MCF 10A (cell line): ENCODE data around the gene KIR3DL2. TPM values are rescaled to one million over a fixed set of nuclear protein-coding genes. Genes with fewer than 3 reads are reported as not detected.
"Not testable (repeated sequence)": the region's sequence is repeated elsewhere in the genome, so short reads cannot be mapped to it uniquely, and the experiment has no call there.

Experiments
- Bru-seq: library from RNA; stranded (reverse); fragments of 400-500 nt; gene quantifications from one replicate; lab custom pipeline; 2021; lab: Mats Ljungman, UMichigan
- BruChase-seq, 2 experiments: library from RNA; stranded (reverse); fragments of 400-500 nt; gene quantifications; one replicate each; lab custom pipeline; 2021; lab: Mats Ljungman, UMichigan
- BruUV-seq: library from RNA; stranded (reverse); fragments of 400-500 nt; replicated peaks from 2 replicates; lab custom pipeline; 2021; lab: Mats Ljungman, UMichigan
- CTCF ChIA-PET: fragments of 300-600 bp; sonication (Branson Sonifier 250); formaldehyde crosslinking; extraction: SDS; loops from one replicate; lab custom pipeline; 2021; ENCODE audit warnings: antibody characterized with exemption, inconsistent platforms; lab: Yijun Ruan, JAX
- POLR2A ChIA-PET: fragments of 300-600, 350-650 bp; sonication (Branson Sonifier 250); formaldehyde crosslinking; extraction: SDS; loops from one replicate; lab custom pipeline; 2020; ENCODE audit warnings: antibody characterized with exemption, inconsistent platforms; lab: Yijun Ruan, JAX
- DNase-seq: peaks from one replicate; pipeline ENCODE4 v3.0.0-alpha.2; 2018; ENCODE audit not compliant: unreplicated experiment
- H3K27ac Mint-ChIP-seq: one replicate; pipeline ENCODE4 v1.8.0; 2022; ENCODE audit warnings: mild to moderate bottlenecking, low read depth, mixed read lengths; ENCODE audit not compliant: unreplicated experiment
- H3K27me3 Mint-ChIP-seq: one replicate; pipeline ENCODE4 v1.8.0; 2022; ENCODE audit warnings: mixed read lengths; ENCODE audit not compliant: insufficient read depth, unreplicated experiment
- H3K36me3 Mint-ChIP-seq: one replicate; pipeline ENCODE4 v1.8.0; 2022; ENCODE audit warnings: mild to moderate bottlenecking, moderate library complexity, mixed read lengths; ENCODE audit not compliant: insufficient read depth, unreplicated experiment
- H3K4me1 Mint-ChIP-seq: one replicate; pipeline ENCODE4 v1.8.0; 2022; ENCODE audit warnings: mixed read lengths; ENCODE audit not compliant: insufficient read depth, unreplicated experiment
- H3K4me3 Mint-ChIP-seq: one replicate; pipeline ENCODE4 v1.8.0; 2022; ENCODE audit warnings: mild to moderate bottlenecking, moderate library complexity, mixed read lengths; ENCODE audit not compliant: unreplicated experiment
- H3K9me3 Mint-ChIP-seq: one replicate; pipeline ENCODE4 v1.8.0; 2022; ENCODE audit warnings: mixed read lengths; ENCODE audit not compliant: unreplicated experiment
- intact Hi-C: fragments of 100-400 bp; cut with micrococcal nuclease; formaldehyde crosslinking; loops from 2 replicates; pipeline ENCODE4 v1.14.1; 2022
- long read RNA-seq: library from polyadenylated mRNA; stranded (forward); transcript quantifications from one replicate; pipeline ENCODE4 v2.0.0, GENCODE V29; 2022
- total RNA-seq: library from RNA; stranded (reverse); gene quantifications from 2 replicates; pipeline ENCODE4 v1.2.3, GENCODE V29; 2022
- TF ChIP-seq, protein P1 (sequence below): fragments of 200-600 bp; IDR thresholded peaks from one replicate; pipeline ENCODE4 v1.8.0; 2022; ENCODE audit warnings: antibody characterized with exemption, mild to moderate bottlenecking; ENCODE audit not compliant: unreplicated experiment

The KIR3DL2 gene
- not detected in 2 replicates for total RNA-seq
- Bru-seq, nascent RNA = percentile 10 among the genes with signal in this experiment
- BruChase-seq, experiment 1, labeled RNA remaining after a 6-hour chase = not detected
- BruChase-seq, experiment 2, labeled RNA remaining after a 2-hour chase = not detected
- long read RNA-seq = 0 reads

DNA sequence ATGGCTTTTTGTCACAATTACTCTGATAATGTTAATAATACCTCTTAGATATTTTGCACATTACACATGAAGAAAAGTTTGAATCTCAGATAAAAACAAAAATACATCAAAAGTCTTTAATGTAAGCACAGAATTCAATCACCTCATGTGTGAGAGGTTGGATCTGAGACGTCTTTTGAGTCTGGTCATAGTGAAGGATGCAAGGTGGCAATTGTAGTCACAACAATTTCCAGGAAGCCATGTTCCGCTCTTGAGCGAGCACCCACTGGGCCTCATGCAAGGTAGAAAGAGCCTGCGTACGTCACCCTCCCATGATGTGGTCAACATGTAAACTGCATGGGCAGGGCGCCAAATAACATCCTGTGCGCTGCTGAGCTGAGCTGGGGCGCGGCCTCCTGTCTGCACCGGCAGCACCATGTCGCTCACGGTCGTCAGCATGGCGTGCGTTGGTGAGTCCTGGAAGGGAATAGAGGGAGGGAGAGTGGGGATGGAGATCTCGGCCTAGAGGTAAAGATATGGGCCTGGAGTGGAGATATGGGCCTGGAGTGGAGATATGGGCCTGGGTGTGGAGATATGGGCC is at the start of gene KIR3DL2:
Gene KIR3DL2 (plus strand): TSS at position 383 of the 580 bp plus-strand sequence. CDS start 33 bp downstream, at position 416.
- H3K4me1 Mint-ChIP-seq, H3K27ac Mint-ChIP-seq, BruUV-seq, H3K36me3 Mint-ChIP-seq, intact Hi-C loops, H3K27me3 Mint-ChIP-seq, H3K4me3 Mint-ChIP-seq, POLR2A ChIA-PET, DNase-seq, CTCF ChIA-PET: not testable (repeated sequence)
- peaks cover 54% of the 10 kb centered on the region for H3K9me3 Mint-ChIP-seq

DNA sequence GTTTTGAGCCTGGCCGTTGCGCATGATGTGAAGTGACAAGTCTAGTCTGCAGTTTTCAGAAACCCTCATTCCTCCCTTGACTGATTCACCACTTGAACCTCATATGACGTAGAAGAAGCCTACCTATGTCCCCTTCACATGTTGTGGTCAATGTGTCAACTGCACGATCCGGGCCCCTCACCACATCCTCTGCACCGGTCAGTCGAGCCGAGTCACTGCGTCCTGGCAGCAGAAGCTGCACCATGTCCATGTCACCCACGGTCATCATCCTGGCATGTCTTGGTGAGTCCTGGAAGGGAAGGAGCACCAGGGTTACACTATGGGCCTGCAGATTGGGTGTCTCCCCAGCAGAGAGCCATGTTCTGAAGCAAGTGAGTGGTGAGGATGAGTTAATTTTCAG is 46.8 kb upstream of the KIR3DL2 start, which contains the start of gene KIR2DL4:
Gene KIR2DL4 (plus strand): TSS at position 201 of the 400 bp plus-strand sequence. CDS start 42 bp downstream, at position 243.
- no peaks in the 10 kb centered on the region for H3K36me3 Mint-ChIP-seq
- POLR2A ChIA-PET = no interaction called here
- BruUV-seq = no TSS peak
- H3K27ac Mint-ChIP-seq = no peak within 1 kb of the TSS
- no peak within 1 kb of the TSS for H3K4me3 Mint-ChIP-seq
- H3K4me1 Mint-ChIP-seq = no peaks in the 10 kb centered on the region
- H3K9me3 Mint-ChIP-seq = peaks cover 50% of the 10 kb centered on the region
- TF ChIP-seq, protein P1, sequence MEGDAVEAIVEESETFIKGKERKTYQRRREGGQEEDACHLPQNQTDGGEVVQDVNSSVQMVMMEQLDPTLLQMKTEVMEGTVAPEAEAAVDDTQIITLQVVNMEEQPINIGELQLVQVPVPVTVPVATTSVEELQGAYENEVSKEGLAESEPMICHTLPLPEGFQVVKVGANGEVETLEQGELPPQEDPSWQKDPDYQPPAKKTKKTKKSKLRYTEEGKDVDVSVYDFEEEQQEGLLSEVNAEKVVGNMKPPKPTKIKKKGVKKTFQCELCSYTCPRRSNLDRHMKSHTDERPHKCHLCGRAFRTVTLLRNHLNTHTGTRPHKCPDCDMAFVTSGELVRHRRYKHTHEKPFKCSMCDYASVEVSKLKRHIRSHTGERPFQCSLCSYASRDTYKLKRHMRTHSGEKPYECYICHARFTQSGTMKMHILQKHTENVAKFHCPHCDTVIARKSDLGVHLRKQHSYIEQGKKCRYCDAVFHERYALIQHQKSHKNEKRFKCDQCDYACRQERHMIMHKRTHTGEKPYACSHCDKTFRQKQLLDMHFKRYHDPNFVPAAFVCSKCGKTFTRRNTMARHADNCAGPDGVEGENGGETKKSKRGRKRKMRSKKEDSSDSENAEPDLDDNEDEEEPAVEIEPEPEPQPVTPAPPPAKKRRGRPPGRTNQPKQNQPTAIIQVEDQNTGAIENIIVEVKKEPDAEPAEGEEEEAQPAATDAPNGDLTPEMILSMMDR = no peak
- no peak for DNase-seq
- CTCF ChIA-PET = no interaction called here
- intact Hi-C loops = no loop called here
- no peaks in the 10 kb centered on the region for H3K27me3 Mint-ChIP-seq

DNA sequence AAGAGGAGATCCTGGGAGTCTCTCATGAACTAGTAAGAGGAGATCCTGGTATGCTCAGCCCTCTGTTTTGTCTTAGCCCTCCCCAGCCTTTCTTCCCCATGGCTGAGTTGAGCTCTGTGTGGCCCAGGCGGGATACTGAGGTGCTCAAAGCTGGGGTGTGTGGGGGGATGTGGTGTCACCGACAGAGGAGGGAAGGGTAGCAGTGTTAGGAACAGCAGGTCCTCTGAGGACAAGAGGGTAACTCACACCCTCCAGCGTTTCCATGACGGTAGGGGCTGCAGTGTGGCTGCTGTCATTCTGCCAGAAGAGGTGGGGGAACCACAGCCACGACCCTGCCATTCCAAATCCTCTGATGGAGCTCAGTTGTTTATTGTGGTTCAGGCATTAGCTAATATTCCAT is 46.1 kb upstream of the KIR3DL2 start:
- no peaks in the 10 kb centered on the region for H3K27me3 Mint-ChIP-seq
- no TSS peak for BruUV-seq
- ChIA-PET POLR2A (no interaction called here), CTCF (no interaction called here)
- TF ChIP-seq, protein P1 = no peak
- H3K4me1 Mint-ChIP-seq = no peaks in the 10 kb centered on the region
- intact Hi-C loops = no loop called here
- H3K4me3 Mint-ChIP-seq = no peak overlapping the region
- no peak for DNase-seq
- no peak overlapping the region for H3K27ac Mint-ChIP-seq
- peaks cover 53% of the 10 kb centered on the region for H3K9me3 Mint-ChIP-seq
- no peaks in the 10 kb centered on the region for H3K36me3 Mint-ChIP-seq

DNA sequence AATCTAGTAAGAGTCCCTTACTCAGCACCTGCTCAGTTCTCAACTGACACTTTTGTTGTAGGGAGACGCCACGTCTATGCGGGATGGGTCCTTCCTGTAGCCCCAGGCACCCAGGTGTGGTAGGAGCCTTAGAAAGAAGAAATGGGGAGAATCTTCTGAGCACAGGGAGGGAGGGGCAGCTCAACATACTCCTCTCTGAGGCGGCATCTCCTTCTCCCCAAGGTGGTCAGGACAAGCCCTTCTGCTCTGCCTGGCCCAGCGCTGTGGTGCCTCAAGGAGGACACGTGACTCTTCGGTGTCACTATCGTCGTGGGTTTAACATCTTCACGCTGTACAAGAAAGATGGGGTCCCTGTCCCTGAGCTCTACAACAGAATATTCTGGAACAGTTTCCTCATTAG is 45.7 kb upstream of the KIR3DL2 start:
- Mint-ChIP-seq H3K27me3 (no peaks in the 10 kb centered on the region), H3K27ac (no peak overlapping the region), H3K36me3 (no peaks in the 10 kb centered on the region), H3K9me3 (peaks cover 48% of the 10 kb centered on the region), H3K4me1 (no peaks in the 10 kb centered on the region), H3K4me3 (no peak overlapping the region)
- CTCF ChIA-PET = no interaction called here
- intact Hi-C loops = no loop called here
- POLR2A ChIA-PET = no interaction called here
- no TSS peak for BruUV-seq
- TF ChIP-seq, protein P1 = no peak
- DNase-seq = no peak
